Hepatocyte (in vitro differentiated cells): ENCODE data around the gene WFDC12. TPM values are rescaled to one million over a fixed set of nuclear protein-coding genes. Genes with fewer than 3 reads are reported as not detected.

Experiments used
- DNase-seq: peaks from one replicate; pipeline ENCODE4 v3.0.0-alpha.2; 2016; ENCODE audit warnings: low spot score
- H2AFZ ChIP-seq: fragments of 200-600 bp; sonication (generic); 2 replicates; pipeline ENCODE4 v1.6.0; 2016; ENCODE audit warnings: antibody characterized with exemption, mild to moderate bottlenecking
- H3K27ac ChIP-seq: fragments of 200-600 bp; sonication (generic); 2 replicates; pipeline ENCODE4 v1.5.1; 2016; ENCODE audit warnings: mild to moderate bottlenecking
- H3K27me3 ChIP-seq: fragments of 200-600 bp; sonication (generic); 2 replicates; pipeline ENCODE4 v1.6.1; 2016
- H3K36me3 ChIP-seq: fragments of 200-600 bp; sonication (generic); replicated peaks from 2 replicates; pipeline ENCODE4 v1.5.1; 2016; ENCODE audit warnings: low read depth; ENCODE audit not compliant: insufficient read depth
- H3K4me1 ChIP-seq: fragments of 200-600 bp; sonication (generic); 2 replicates; pipeline ENCODE4 v1.5.1; 2016; ENCODE audit warnings: mild to moderate bottlenecking, moderate library complexity; ENCODE audit not compliant: insufficient read depth
- H3K4me2 ChIP-seq: fragments of 200-600 bp; sonication (generic); 2 replicates; pipeline ENCODE4 v1.6.0; 2016
- H3K4me3 ChIP-seq: fragments of 200-600 bp; sonication (generic); 2 replicates; pipeline ENCODE4 v1.5.1; 2016; ENCODE audit warnings: mild to moderate bottlenecking
- H3K79me2 ChIP-seq: fragments of 200-600 bp; sonication (generic); 2 replicates; pipeline ENCODE4 v1.6.0; 2017; ENCODE audit warnings: mild to moderate bottlenecking
- H3K9me2 ChIP-seq: fragments of 200-600 bp; sonication (generic); replicated peaks from 2 replicates; pipeline ENCODE4 v1.6.0; 2017; ENCODE audit warnings: mild to moderate bottlenecking; ENCODE audit not compliant: insufficient read depth
- H3K9me3 ChIP-seq: fragments of 200-600 bp; sonication (generic); 2 replicates; pipeline ENCODE4 v1.5.1; 2016; ENCODE audit warnings: low read depth, mild to moderate bottlenecking
- H4K20me1 ChIP-seq: fragments of 200-600 bp; sonication (generic); 2 replicates; pipeline ENCODE4 v1.6.0; 2016; ENCODE audit warnings: mild to moderate bottlenecking; ENCODE audit not compliant: insufficient read depth, poor library complexity, severe bottlenecking
- CTCF ChIP-seq: fragments of 200-600 bp; sonication (generic); IDR thresholded peaks from 2 replicates; pipeline ENCODE4 v1.5.1; 2016; ENCODE audit warnings: antibody characterized with exemption, mild to moderate bottlenecking; ENCODE audit not compliant: poor library complexity
- EZH2 ChIP-seq: fragments of 200-600 bp; sonication (generic); IDR thresholded peaks from 2 replicates; pipeline ENCODE4 v1.6.1; 2016; ENCODE audit warnings: antibody characterized with exemption, mild to moderate bottlenecking, borderline replicate concordance
- EZH2phosphoT487 ChIP-seq: fragments of 200-600 bp; sonication (generic); IDR thresholded peaks from one replicate; pipeline ENCODE4 v1.6.1; 2018; ENCODE audit warnings: antibody characterized with exemption, mild to moderate bottlenecking, low read depth, moderate library complexity; ENCODE audit not compliant: unreplicated experiment, severe bottlenecking
- WGBS: methylation state at CpG from one replicate; pipeline ENCODE4 v1.1.6; 2016; ENCODE audit warnings: low lambda C conversion rate; ENCODE audit errors: missing lambda C conversion rate; 5-methylcytosine and 5-hydroxymethylcytosine counted together
- polyA plus RNA-seq: library from polyadenylated mRNA; unstranded; fragments of >200 nt; fragmentation: Nextera tagmentation; extraction: Ambion mirVana; gene quantifications from 2 replicates; pipeline ENCODE4 v1.2.1, GENCODE V29; 2016
- total RNA-seq: library from RNA; depleted of rRNA; stranded (reverse); fragments of >200 nt; gene quantifications from 2 replicates; pipeline ENCODE4 v1.2.3, GENCODE V29; 2014

Gene WFDC12
- total and polyA plus RNA-seq, 2 experiments from 2014 or later: not detected

DNA sequence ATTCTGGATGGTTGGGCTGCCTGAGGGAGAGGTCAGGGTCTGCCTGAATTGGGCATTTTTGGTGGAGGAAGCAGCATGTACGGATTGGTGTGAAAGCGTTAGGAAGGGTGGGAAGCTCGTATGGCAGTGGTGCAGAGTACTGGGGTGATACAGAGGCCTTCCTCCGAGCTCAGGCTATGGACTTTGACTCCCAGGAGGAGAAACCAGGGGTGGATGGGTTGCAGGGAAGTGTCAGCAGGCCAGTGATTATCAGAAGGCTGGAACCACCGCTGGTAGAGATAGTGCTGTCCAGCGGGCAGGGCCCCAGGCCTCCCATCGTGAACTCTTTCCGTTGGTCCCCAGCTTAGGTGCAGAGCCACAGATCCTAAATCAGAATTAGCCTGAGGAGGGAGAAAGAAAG, 14.6 kb downstream of the WFDC12 start:
- no peak for DNase-seq
- Histone ChIP-seq H3K27me3 (no peaks in the 10 kb centered on the region), H3K4me1 (no peaks in the 10 kb centered on the region), H4K20me1 (no peaks in the 10 kb centered on the region), H2AFZ (no peak overlapping the region), H3K4me3 (no peak overlapping the region), H3K36me3 (no peaks in the 10 kb centered on the region), H3K4me2 (no peak overlapping the region), H3K9me2 (no peaks in the 10 kb centered on the region), H3K27ac (no peak overlapping the region), H3K79me2 (no peaks in the 10 kb centered on the region), H3K9me3 (no peaks in the 10 kb centered on the region)
- WGBS: 55% methylated on average over 8 of the region's 8 CpGs
- no peak for TF ChIP-seq EZH2
- TF ChIP-seq EZH2phosphoT487: no peak
- TF ChIP-seq CTCF: no peak

GRCh38 chr20:45105317-45105716, 18.9 kb downstream of the WFDC12 start:
- H3K4me1 ChIP-seq: peaks cover 7% of the 10 kb centered on the region
- WGBS: 91% methylated on average over 2 of the region's 2 CpGs
- H3K9me3 ChIP-seq: no peaks in the 10 kb centered on the region
- no peak overlapping the region for H3K27ac ChIP-seq
- no peaks in the 10 kb centered on the region for H4K20me1 ChIP-seq
- TF ChIP-seq EZH2 (no peak), EZH2phosphoT487 (no peak), CTCF (no peak)
- no peak for DNase-seq
- H3K4me3 ChIP-seq: no peak overlapping the region
- no peak overlapping the region for H3K4me2 ChIP-seq
- peaks cover 12% of the 10 kb centered on the region for H3K27me3 ChIP-seq
- H3K79me2 ChIP-seq: no peaks in the 10 kb centered on the region
- H3K36me3 ChIP-seq: no peaks in the 10 kb centered on the region
- no peak overlapping the region for H2AFZ ChIP-seq
- H3K9me2 ChIP-seq: no peaks in the 10 kb centered on the region

GRCh38 chr20:45104786-45105185, 19.5 kb downstream of the WFDC12 start:
- H3K4me3 ChIP-seq: no peak overlapping the region
- H2AFZ ChIP-seq: no peak overlapping the region
- H3K27me3 ChIP-seq: peaks cover 17% of the 10 kb centered on the region
- no peak overlapping the region for H3K27ac ChIP-seq
- H3K36me3 ChIP-seq: no peaks in the 10 kb centered on the region
- DNase-seq: no peak
- H3K9me2 ChIP-seq: no peaks in the 10 kb centered on the region
- peaks cover 7% of the 10 kb centered on the region for H3K4me1 ChIP-seq
- no peak overlapping the region for H3K4me2 ChIP-seq
- 75% methylated on average over 5 of the region's 5 CpGs for WGBS
- no peaks in the 10 kb centered on the region for H4K20me1 ChIP-seq
- no peaks in the 10 kb centered on the region for H3K9me3 ChIP-seq
- no peak for TF ChIP-seq EZH2phosphoT487
- TF ChIP-seq EZH2: no peak
- no peak for TF ChIP-seq CTCF
- no peaks in the 10 kb centered on the region for H3K79me2 ChIP-seq

- no peak overlapping the region for H2AFZ ChIP-seq
- H4K20me1 ChIP-seq: no peaks in the 10 kb centered on the region
- H3K4me3 ChIP-seq: no peak overlapping the region
- H3K9me3 ChIP-seq: no peaks in the 10 kb centered on the region
- WGBS: 91% methylated on average over 2 of the region's 2 CpGs
- H3K27ac ChIP-seq: no peak overlapping the region
- H3K27me3 ChIP-seq: peaks cover 28% of the 10 kb centered on the region
- peaks cover 7% of the 10 kb centered on the region for H3K4me1 ChIP-seq
- H3K9me2 ChIP-seq: no peaks in the 10 kb centered on the region
- H3K36me3 ChIP-seq: no peaks in the 10 kb centered on the region
- no peak overlapping the region for H3K4me2 ChIP-seq
- no peak for TF ChIP-seq CTCF
- TF ChIP-seq EZH2phosphoT487: no peak
- TF ChIP-seq EZH2: no peak
- DNase-seq: no peak
- H3K79me2 ChIP-seq: no peaks in the 10 kb centered on the region
Measured at GRCh38 chr20:45103072-45103471, 21.2 kb downstream of the WFDC12 start.
